ENCODE measurements around the gene PSMC5.
"Not testable (repeated sequence)": the region's sequence is repeated elsewhere in the genome, so short reads cannot be mapped to it uniquely, and the experiment has no call there.

The PSMC5 gene

DNA sequence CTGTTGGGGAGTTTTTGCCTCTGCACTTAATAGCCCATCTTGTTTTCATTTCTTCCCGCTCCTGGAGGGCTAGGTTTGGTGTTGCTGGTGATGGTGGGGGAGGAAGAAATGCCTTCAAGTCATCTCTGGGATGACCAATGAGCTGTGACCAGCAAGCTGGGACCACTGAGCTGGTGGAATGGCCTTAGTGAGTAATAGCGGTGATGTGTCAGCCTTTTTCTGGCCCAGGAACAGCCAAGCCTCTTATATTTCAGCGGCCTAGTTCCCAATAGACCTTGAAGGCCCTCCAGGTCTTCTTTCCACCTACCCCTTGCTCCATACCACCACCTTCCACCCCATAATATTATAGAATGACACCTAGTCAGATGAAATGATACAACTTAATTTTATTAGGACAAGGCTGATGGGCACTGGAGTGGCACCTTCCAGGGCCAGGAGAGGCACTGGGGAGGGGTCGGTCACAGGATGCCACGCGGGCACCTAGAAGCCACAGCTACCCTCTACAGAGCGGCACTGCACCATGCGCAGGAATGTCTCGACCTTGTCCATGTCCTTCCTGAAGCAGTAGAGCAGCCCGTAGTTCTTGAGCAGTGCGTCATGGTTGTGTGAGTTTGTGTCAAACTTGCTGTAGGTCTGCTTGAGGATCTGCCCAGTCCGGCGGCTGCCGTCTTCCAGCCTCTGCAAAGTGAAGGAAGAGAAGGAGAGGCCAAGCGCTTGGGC lies 44.6 kb downstream of the PSMC5 start:
- not testable (repeated sequence) for DNase-seq (ENCODE audit: low spot score)

DNA sequence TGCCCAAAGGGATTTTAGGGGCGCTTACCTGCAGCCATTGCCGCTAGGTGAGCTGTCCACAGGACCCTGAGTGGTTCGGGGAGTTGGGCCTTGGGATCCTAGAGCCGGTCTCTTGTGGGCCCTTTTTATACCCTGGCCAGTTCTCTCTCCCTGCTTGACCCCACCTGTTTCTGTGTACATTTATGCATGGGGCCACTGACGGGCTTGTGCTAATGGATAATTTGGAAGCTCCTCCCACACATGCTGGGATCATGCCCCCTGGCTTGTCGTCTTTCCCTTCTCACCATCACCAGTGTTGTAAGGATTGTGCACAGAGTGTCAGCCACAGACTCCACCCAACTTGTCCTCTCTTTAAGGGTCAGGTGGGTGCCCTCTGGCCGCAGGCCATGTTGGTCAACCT lies 46.3 kb downstream of the PSMC5 start, which contains the start of gene CSH2:
TSS of gene CSH2 (minus strand) at position 101 of the 400 bp plus-strand sequence. CDS start at position 38, 63 bp downstream.
- not testable (repeated sequence) for DNase-seq (ENCODE audit: low spot score)

GRCh38 chr17:63874061-63874626 lies 46.9 kb downstream of the PSMC5 start:
- not testable (repeated sequence) for DNase-seq (ENCODE audit: low spot score)

GRCh38 chr17:63874693-63875092 lies 47.5 kb downstream of the PSMC5 start:
- DNase-seq (ENCODE audit: low spot score) = not testable (repeated sequence)

DNA sequence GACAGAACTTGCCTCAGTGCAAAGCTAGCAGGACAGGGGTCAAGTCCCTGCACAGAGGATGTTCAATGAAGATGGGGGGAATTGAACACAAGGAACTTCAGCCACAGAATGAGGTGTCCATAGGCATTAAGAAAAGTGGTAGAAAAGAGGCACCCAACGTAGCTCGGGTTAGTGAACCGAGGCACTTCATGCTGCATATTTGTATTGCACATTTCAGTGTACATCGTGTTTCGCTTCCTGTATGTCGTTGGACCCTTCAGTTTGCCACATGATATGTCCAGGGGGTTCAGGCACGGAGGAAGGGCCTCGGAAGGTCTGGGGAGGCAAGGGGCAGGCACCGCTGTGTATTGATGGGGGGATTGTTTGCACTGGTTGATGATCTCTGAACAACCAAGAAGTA lies 51.2 kb downstream of the PSMC5 start:
- not testable (repeated sequence) for DNase-seq (ENCODE audit: low spot score)

DNA sequence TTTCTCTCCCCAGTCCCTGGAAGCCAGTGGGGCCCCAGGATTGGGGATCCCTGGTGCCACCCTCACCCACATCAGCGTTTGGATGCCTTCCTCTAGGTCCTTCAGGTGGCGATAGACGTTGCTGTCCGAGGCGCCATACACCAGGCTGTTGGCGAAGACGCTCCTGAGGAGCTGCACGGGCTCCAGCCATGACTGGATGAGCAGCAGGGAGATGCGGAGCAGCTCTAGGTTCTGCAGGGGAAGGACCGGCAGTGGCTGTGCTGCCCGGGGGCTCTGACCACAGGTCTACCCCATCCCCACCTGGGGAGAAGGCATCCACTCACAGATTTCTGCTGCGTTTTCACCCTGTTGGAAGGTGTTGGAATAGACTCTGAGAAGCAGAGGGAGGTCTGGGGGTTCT lies 53.5 kb downstream of the PSMC5 start:
- DNase-seq (ENCODE audit: low spot score) = no peak

DNA sequence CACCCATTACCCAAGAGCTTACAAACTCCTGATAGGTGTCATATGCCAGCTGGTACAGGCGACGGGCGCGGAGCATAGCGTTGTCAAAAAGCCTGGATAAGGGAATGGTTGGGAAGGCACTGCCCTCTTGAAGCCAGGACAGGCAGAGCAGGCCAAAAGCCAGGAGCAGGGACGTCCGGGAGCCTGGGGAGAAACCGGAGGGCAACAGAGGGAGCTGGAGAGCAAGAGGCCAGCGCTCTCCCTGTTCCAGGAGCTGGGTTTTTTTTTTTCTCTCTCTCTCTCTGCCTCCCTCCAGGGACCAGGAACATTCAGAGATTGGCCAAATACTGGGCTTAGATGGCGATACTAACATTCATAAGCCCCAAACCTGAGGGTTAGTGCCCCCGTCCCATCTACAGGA lies 54.1 kb downstream of the PSMC5 start:
- not testable (repeated sequence) for DNase-seq (ENCODE audit: low spot score)

All from hepatic stellate cell (primary cell).